Adrenal gland (tissue), 5 donors: ENCODE measurements around the gene DSCAML1.

Source experiments
- CTCF ChIP-seq, 6 experiments: fragments of 450-650 bp in 4 of 6; fragments of 200-600 bp in 2 of 6; sonication (generic) in 1 of 6; IDR thresholded peaks; 1 replicate in 5 of 6; 2 replicates in 1 of 6; pipeline versions ENCODE4 v1.5.1 to v1.8.0; 2016 to 2021; ENCODE audit warnings: antibody characterized with exemption in 6 of 6, mild to moderate bottlenecking in 2 of 6, moderate library complexity in 1 of 6
- POLR2A ChIP-seq, 2 donors: fragments of 450-650 bp; IDR thresholded peaks; one replicate each; pipeline ENCODE4 v1.6.1; 2017; ENCODE audit warnings: antibody characterized with exemption in 2 of 2, mild to moderate bottlenecking in 2 of 2, moderate library complexity in 1 of 2
- donor health status: DM: no; HTN: no; CAD: no.

- TF ChIP-seq CTCF (IDR thresholded peaks at IDR 0.05) (no peak), POLR2A (IDR thresholded peaks at IDR 0.05) (no peak)
Observed at GRCh38 chr11:117519590-117519989, 277.4 kb downstream of the DSCAML1 start.
